NCI-H2171 treated with DMSO at 0.1 percent for 48 hours (cell line): ENCODE results near the gene SLC25A13.
"Not testable (repeated sequence)": the region's sequence is repeated elsewhere in the genome, so short reads cannot be mapped to it uniquely, and the experiment has no call there.

Experiments used
- DNase-seq: peaks from one replicate; lab custom pipeline; 2025; lab: John Stamatoyannopoulos, UW

The SLC25A13 gene, protein sequence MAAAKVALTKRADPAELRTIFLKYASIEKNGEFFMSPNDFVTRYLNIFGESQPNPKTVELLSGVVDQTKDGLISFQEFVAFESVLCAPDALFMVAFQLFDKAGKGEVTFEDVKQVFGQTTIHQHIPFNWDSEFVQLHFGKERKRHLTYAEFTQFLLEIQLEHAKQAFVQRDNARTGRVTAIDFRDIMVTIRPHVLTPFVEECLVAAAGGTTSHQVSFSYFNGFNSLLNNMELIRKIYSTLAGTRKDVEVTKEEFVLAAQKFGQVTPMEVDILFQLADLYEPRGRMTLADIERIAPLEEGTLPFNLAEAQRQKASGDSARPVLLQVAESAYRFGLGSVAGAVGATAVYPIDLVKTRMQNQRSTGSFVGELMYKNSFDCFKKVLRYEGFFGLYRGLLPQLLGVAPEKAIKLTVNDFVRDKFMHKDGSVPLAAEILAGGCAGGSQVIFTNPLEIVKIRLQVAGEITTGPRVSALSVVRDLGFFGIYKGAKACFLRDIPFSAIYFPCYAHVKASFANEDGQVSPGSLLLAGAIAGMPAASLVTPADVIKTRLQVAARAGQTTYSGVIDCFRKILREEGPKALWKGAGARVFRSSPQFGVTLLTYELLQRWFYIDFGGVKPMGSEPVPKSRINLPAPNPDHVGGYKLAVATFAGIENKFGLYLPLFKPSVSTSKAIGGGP

GRCh38 chr7:96321658-96322372, at the start of gene SLC25A13:
SLC25A13 (minus strand) TSS chr7:96322098; CDS start chr7:96321956, 142 bp downstream.
- DNase-seq = peak; percentile 74

DNA sequence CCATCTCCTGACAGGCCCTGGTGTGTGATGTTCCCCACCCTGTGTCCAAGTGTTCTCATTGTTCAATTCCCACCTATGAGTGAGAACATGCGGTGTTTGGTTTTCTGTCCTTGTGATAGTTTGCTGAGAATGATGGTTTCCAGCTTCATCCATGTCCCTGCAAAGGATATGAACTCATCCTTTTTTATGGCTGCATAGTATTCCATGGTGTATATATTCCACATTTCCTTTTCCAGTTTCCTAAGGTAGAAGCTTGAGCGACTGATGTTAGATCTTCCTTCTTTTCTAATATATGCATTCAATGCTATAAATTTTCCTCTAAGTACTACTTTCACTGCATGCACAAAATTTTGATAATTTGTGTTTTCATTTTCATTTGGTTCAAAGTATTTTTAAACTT, 44.0 kb upstream of the SLC25A13 start:
- DNase-seq = not testable (repeated sequence)

DNA sequence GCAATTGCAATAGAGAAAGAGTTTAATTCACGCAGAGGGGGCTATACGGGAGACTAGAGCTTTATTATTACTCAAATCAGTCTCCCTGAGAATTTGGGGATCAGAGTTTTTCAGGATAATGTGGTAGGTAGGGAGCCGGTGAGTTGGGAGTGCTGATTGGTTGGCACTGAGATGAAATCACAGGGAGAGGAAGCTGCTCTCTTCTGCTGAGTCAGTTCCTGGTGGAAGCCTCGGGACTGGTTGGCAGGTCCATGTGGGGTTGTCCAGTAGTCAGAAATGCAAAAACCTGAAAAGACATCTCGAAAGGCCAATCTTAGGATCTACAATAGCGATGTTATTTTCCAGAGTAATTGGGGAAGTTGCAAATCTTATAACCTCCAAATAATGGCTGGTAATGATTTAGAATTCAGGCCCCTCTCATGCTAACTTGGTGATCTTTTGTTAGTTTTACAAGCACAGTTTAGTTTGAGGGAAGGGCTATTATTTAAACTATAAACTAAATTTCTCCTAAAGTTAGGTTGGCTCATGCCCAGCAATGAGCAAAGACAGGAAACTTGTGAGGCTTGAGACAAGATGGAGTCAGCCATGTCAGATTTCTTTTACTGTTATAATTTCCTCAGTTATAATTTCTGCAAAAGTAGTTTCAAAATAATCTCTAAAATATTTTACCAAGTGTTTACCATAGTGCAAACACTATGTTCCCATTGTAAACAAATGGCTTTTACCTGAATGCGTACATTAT, 39.4 kb upstream of the SLC25A13 start:
- no peak for DNase-seq

DNA sequence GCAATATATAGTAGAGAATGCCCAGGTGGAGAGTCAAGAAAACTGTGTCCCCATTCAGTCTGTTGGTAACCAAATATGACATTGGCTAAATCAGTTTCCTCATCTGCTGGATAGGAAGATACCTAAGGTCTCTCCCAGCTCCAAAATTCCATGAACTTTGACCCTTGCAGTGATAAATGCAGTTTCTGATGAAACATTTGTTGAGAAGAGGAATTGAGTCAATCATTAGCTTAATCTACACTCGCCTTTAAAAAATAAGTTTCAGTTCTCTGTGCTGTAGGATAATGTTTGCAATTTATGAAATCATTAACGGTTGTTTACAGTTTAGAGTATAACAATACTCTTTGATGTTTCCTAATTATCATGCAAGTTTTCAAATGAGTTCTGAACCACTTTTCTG, 38.0 kb upstream of the SLC25A13 start:
- DNase-seq = no peak

DNA sequence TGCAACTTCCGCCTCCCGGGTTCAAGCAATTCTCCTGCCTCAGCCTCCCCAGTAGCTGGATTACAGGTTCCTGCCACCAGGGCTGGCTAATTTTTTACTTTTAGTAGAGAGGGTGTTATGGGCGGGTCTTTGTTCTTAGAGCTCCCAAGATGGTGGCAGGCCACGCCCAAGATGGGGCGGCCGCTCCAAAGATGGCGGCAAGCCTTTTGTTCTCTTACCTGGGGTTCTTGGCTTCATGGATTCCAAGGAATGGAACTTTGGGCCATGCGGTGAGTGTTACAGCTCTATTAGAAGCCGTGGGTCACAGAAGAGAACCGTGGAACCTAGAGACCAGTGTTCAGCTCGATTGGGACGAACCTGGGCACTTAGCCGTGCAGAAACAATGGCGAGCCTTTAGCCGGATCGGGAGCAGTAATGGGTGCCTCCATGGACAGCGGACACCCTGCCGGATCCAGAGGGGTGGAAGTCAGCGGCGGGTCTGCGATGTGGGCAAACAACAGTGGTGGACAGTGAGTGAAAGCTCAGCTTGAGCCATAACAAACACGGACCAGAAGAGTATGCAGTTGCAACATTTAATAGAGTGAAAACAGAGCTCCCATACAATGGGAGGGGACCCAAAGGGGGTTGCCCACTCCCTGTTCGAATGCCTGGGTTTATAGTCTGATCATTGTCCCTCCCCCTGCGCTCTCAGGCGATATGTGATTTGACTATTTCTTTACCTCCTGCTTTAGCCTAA, 36.5 kb upstream of the SLC25A13 start:
- not testable (repeated sequence) for DNase-seq

DNA sequence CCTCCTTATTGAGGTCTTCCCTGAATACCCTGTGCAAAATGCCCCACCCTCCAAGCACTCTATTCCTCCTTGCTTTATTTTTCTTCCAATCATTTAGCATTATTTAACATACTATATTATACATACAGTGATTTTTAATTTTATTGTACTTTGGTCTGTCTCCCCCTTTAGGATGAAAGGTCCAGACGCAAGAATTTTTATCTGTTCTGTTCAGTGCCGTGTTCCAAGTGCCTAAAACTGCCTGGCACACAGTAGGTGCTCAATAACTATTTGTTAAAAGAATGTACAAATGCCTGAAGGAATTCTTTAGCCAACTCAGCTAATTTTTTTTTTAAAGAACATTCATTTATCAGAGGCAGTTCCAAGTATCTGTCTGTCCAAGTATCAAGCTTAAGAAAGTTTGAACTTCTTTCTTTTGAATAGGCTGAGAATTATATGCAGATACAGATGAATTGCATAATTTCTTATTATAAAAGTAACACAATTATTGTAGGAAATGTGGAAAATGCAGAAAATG, 34.1 kb upstream of the SLC25A13 start:
- DNase-seq = no peak

DNA sequence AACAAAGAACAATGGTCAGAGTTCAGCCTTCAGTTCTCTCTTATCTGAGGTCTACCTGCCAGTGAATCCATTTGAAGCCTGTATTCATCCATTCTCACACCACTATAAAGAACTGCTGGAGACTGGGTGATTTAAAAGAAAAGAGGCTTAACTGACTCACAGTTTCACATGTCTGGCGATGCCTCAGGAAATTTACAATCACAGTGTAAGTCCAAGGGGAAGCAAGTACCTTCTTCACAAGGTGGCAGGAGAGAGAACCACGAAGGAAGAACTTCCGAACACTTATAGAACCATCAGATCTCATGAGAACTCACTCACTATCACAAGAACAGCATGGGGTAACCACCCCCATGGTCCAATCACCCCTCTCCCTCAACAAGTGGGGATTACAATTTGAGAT, 33.0 kb upstream of the SLC25A13 start:
- no peak for DNase-seq

DNA sequence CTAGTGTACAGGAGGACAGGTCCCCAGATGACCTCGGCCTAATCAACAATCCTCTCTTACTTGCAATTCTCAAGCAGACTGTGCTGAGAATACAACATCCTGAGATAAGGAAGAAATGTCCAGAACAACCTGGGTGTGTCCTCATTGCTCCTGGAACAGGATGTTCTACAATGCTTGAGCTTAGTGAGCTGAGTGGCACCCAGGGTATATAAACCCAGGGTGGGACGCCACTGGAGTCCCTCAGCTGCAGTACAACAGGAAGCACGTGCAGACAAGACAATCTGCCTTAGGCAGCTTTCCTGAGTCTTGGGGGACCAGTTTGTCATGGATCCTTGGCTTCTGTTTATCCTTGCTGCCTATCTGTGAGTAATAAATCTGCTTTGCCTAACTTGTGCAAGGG, 27.7 kb upstream of the SLC25A13 start:
- no peak for DNase-seq

DNA sequence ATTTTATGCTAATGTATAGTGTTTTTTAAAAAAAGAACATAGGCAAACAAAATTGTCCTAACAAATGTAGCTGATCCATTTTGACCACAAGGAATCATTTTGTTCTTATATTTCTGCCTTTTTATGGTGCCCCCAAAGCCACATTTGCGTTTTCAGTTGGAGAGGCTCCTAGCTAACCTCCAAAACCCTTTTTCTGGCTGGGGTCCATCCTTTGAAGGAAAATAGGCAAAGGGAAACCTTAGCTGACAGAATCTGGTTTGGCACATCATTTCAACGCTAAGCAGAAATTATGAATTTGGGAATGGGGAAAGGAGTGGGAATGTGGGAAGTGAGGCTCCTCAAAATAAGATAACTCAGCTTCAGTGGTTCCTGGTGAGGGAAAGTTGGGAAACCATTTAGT, 25.6 kb upstream of the SLC25A13 start:
- no peak for DNase-seq

- no peak for DNase-seq
Measured at GRCh38 chr7:96346293-96346953, 24.5 kb upstream of the SLC25A13 start.

DNA sequence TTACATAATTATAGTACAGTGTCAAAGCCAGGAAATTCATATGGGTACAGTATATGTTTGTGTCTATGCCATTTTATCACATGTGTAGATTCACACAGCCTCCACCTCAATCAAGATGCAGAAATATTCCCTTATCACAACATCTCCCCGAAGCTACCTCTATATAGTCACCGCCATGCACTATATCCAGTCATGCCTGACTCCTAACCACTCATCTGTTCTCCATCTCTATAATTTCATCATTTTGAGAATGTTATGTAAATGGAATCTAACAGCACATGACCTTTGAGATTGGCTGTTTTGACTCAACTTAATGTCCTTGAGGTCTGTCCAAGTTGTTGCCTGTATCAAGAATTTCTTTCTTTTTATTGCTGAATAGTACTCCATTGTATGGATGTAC, 22.3 kb upstream of the SLC25A13 start:
- no peak for DNase-seq

- no peak for DNase-seq
Measured at GRCh38 chr7:96342049-96342448, 20.2 kb upstream of the SLC25A13 start.

- DNase-seq = no peak
Measured at GRCh38 chr7:96337519-96337918, 15.6 kb upstream of the SLC25A13 start.

GRCh38 chr7:96332325-96332724, 10.4 kb upstream of the SLC25A13 start:
- no peak for DNase-seq

- DNase-seq = no peak
Measured at GRCh38 chr7:96331775-96332174, 9.9 kb upstream of the SLC25A13 start.

GRCh38 chr7:96331233-96331632, 9.3 kb upstream of the SLC25A13 start:
- no peak for DNase-seq

- DNase-seq = peak; percentile 50
Measured at GRCh38 chr7:96330193-96330592, 8.3 kb upstream of the SLC25A13 start.

DNA sequence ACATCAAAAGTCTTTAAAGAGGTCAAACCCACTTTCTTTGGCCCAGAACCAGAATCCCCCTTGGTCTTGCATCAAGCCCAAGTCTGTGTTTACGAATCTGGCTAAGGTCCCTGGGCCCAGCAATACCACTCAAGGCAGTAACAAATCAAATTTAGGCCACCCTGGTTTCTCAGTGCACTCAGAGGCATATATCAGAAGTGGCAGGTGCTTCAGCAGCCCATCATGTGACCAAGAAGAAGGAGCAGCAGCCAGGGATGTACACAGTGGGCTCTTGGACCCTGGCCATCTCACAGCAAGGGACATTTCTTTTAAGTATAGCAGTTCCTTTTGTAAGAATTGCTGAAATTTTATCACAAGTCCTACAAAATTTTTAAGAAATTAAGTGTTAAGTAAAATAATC, 7.3 kb upstream of the SLC25A13 start:
- DNase-seq = peak; percentile 43

DNA sequence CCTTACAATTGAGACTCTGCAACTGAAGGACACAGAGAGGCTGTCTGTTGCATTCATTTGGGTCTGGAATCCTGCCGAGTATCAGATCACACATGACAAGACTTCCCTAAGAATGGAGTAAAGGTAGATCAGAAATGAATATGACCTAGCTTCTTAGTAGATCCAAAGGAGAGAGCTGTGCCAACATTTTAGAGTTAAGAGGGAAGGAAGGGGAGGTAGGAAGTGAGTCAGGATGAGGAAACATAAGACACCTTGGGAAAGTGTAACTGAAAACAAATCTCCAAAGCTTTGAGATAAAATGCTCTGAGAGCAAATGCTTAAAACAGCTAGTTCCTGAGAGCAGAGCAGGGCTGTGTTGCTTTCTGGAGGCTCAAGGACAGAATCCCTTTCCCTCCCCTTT, 6.1 kb upstream of the SLC25A13 start:
- DNase-seq = peak; percentile 66

DNA sequence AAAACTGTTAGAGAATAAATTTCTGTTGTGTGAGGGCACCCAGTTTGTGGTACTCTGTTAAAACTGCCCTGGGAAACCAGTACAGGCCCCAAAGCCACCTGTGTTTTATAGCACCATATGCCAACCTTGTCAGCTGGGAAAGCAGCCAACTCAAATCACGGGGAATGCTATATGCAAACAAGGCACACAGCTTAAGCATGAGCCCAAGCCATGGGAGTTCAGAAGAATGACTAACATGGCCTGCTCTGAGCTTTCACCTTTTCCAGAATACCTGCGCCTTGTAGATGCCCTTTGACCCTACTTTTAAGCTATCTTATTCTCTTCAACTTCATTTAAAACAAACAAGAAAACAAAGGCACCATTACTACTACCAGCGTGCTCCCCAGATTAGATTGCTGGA, 5.5 kb upstream of the SLC25A13 start:
- DNase-seq = peak; percentile 96

DNA sequence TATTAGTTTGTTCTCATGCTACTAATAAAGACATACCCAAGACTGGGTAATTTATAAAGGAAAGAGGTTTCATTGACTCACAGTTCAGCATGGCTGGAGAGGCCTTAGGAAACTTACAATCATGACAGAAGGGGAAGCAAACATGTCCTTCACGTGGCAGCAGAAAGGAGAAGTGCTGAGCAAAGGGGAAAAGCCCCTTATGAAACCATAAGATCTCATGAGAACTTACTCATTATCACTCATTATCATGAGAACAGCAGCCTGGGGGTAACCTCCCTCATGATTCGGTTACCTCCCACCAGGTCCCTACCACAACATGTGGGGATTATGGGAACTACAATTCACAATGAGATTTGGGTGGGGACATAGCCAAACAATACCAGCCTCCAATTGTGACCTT, 4.9 kb upstream of the SLC25A13 start:
- not testable (repeated sequence) for DNase-seq
